GM10847 (cell line): ENCODE results near the gene CEBPG.

Source experiments
- POLR2A ChIP-seq: IDR thresholded peaks from 2 replicates; pipeline ENCODE4 v1.6.1; 2011; ENCODE audit not compliant: insufficient read length; ENCODE audit errors: extremely low read depth

Gene CEBPG

GRCh38 chr19:33373453-33374235 lies at the start of gene CEBPG:
Gene CEBPG, plus strand, starts transcription at chr19:33373709. Its CDS starts 5,531 bp downstream, at chr19:33379240.
- peak; percentile 77 for TF ChIP-seq POLR2A

GRCh38 chr19:33324628-33325027 lies 48.9 kb upstream of the CEBPG start:
- no peak for TF ChIP-seq POLR2A

GRCh38 chr19:33325920-33326319 lies 47.6 kb upstream of the CEBPG start:
- no peak for TF ChIP-seq POLR2A

- TF ChIP-seq POLR2A, result no peak
Observed at GRCh38 chr19:33329060-33329459, 44.4 kb upstream of the CEBPG start.

GRCh38 chr19:33329736-33330135 lies 43.8 kb upstream of the CEBPG start:
- no peak for TF ChIP-seq POLR2A

- TF ChIP-seq POLR2A, result no peak
Observed at GRCh38 chr19:33332248-33332647, 41.3 kb upstream of the CEBPG start.

- TF ChIP-seq POLR2A, result no peak
Observed at GRCh38 chr19:33333151-33333550, 40.4 kb upstream of the CEBPG start.

- no peak for TF ChIP-seq POLR2A
Observed at GRCh38 chr19:33333642-33334041, 39.9 kb upstream of the CEBPG start.

GRCh38 chr19:33334271-33334670 lies 39.2 kb upstream of the CEBPG start:
- no peak for TF ChIP-seq POLR2A

GRCh38 chr19:33335446-33335845 lies 38.1 kb upstream of the CEBPG start:
- no peak for TF ChIP-seq POLR2A

- no peak for TF ChIP-seq POLR2A
Observed at GRCh38 chr19:33339016-33339984, 34.2 kb upstream of the CEBPG start.

GRCh38 chr19:33340991-33341390 lies 32.5 kb upstream of the CEBPG start:
- no peak for TF ChIP-seq POLR2A

- no peak for TF ChIP-seq POLR2A
Observed at GRCh38 chr19:33343301-33343700, 30.2 kb upstream of the CEBPG start.

GRCh38 chr19:33343859-33344572 lies 29.5 kb upstream of the CEBPG start:
- TF ChIP-seq POLR2A, result no peak

- TF ChIP-seq POLR2A, result no peak
Observed at GRCh38 chr19:33344573-33344925, 29.0 kb upstream of the CEBPG start.
